Measurements from ENCODE around the gene TCF19.

The TCF19 gene

GRCh38 chr6:31210741-31211532, 52.5 kb downstream of the TCF19 start:
- ATAC-seq: no peak
- TF ChIP-seq ZC3H10 (CRISPR knock-in tag; IDR thresholded peaks at IDR 0.05) (no peak), ZNF565 (CRISPR knock-in tag; conservative IDR thresholded peaks at IDR 0.05; ENCODE audit: low read depth) (no peak), ARNTL (CRISPR knock-in tag; IDR thresholded peaks at IDR 0.05; ENCODE audit: borderline replicate concordance, low read depth) (no peak), BACH2 (CRISPR knock-in tag; IDR thresholded peaks at IDR 0.05; ENCODE audit: borderline replicate concordance) (no peak), GLIS3 (CRISPR knock-in tag; IDR thresholded peaks at IDR 0.05) (no peak), TSHZ2 (CRISPR knock-in tag; IDR thresholded peaks at IDR 0.05) (no peak), TOX (CRISPR knock-in tag; IDR thresholded peaks at IDR 0.05; ENCODE audit: borderline replicate concordance) (no peak), ZFP3 (CRISPR knock-in tag; IDR thresholded peaks at IDR 0.05) (no peak), ZFP30 (CRISPR knock-in tag; IDR thresholded peaks at IDR 0.05) (no peak), PPARA (CRISPR knock-in tag; IDR thresholded peaks at IDR 0.05; ENCODE audit: borderline replicate concordance) (no peak), CSDC2 (CRISPR knock-in tag; IDR thresholded peaks at IDR 0.05) (no peak), ZNF8 (CRISPR knock-in tag; IDR thresholded peaks at IDR 0.05) (no peak), ESRRG (CRISPR knock-in tag; IDR thresholded peaks at IDR 0.05) (no peak), PATZ1 (CRISPR knock-in tag; IDR thresholded peaks at IDR 0.05; ENCODE audit: borderline replicate concordance) (no peak)

Data from SK-N-SH treated with all-trans-retinoic acid at 6 μM for 48 hours (cell line).